ENCODE measurements around the gene PES1.
A peak's percentile ranks its signal among the peaks of the same experiment; 100 is the strongest.
"Not testable (repeated sequence)": the region's sequence is repeated elsewhere in the genome, so short reads cannot be mapped to it uniquely, and the experiment has no call there.

PES1 gene

DNA sequence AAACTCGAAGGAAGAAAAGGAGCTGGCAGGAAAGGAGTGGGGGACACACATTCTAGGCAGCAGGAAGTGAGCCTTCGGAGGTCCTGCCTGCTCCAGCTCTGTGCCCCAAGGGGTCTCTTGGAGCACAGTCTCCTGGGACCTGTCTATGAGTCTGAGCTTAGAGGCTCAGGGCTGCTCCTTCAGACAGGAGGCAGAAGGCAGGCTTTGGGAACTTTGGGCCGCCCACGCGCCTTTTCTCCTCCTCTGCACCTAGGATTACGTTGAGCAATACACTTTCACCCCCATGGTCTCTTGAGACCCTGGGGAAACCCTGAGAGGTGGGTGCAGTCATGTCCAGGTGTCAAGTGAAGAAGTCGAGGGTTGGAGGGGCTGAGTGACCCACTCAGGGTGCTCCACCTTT lies 16.2 kb upstream of the PES1 start:
- DNase-seq = no peak

- DNase-seq = no peak
Measured at GRCh38 chr22:30607300-30607930, 15.7 kb upstream of the PES1 start.

GRCh38 chr22:30606455-30607299 lies 15.0 kb upstream of the PES1 start, which contains the start of gene TCN2:
Gene TCN2, plus strand, starts transcription at chr22:30607174. Its CDS starts 158 bp downstream, at chr22:30607332.
- peak; percentile 27 to 54 for DNase-seq

DNA sequence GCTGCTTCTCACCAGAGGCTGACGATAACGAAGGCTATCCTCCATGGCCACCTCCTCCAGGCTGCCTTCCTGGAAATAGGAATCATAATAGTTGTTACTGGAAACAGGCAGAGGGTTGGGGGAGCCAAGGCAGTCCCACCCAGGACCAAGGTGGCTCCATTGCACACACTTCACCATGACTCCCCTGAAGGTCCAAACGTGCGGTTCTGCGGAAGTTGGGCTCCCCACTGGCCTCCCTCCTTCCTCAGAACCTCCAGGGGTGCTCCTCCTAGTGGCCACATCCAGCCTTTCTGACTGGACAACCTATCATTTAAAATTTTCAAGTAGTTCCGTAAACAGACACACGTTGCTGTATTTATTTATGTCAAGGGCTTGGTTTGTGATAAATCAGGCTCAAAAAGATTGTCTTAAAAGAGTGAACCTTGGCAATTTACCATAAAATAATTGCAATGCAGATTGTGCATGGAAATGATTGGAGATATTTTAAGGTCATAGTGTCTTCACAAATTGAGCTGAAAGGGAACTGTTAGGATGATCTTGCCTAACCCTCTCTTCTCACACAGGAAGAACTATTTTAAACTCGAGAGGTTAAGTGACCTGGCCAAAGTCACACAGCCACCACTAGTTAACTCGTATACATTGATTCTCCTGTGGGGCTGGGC lies 13.9 kb upstream of the PES1 start:
- peak; percentile 53 to 55 for DNase-seq

GRCh38 chr22:30604723-30605122 lies 13.0 kb upstream of the PES1 start:
- no peak for DNase-seq

DNA sequence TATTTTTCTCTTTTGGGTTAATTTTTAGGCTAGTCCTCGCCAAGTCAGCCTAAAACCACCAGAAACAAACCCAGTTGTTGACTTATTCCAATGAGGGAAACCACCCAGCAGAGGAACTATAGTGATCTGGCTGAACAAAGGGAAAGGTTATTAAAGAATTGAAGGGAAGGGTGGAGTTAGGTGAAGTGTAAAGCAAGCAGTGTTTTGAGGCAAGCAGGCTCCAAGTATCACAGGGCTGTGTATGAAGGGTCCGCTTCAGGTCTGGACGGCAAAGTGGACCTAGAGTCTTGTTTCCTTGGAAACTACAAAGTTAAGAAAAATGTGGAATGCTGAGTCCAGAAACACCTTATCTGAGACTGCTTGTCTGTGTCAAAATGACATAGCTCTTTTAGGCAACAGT lies 12.1 kb upstream of the PES1 start:
- DNase-seq = no peak

DNA sequence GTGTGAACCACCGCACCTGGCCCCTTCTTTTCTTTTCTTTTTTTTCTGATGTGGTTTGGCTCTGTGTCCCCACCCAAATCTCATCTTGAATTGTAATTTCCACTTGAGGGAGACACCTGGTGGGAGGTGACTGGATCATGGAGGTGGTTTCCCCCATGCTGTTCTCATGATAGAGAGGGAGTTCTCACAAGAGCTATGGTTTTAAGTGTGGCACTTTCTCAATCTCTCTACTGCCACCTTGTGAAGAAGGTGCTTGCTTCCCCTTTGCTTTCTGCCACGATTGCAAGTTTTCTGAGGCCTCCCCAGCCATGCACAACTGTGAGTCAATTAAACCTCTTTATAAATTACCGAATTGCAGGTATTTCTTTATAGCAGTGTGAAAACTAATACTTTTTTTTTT lies 10.3 kb upstream of the PES1 start:
- peak in 1 of 2 donors; percentile 35 for DNase-seq

DNA sequence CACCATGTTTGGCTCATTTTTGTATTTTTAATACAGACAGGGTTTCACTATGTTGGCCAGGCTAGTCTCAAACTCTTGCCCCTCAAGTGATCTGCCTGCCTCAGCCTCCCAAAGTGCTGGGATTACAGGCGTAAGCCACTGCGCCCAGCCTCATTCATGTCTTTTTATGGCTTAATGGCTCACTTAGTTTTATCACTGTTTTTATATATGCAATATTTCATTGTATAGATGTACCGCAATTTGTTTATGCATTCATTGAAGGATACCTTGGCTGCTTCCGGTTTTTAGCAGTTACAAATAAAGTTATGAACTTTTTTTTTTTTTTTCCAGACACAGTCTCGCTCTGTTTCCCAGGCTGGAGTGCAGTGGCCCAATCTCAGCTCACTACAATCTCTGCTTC lies 9.8 kb upstream of the PES1 start:
- DNase-seq = no peak

- no peak for DNase-seq
Measured at GRCh38 chr22:30600921-30601320, 9.2 kb upstream of the PES1 start.

DNA sequence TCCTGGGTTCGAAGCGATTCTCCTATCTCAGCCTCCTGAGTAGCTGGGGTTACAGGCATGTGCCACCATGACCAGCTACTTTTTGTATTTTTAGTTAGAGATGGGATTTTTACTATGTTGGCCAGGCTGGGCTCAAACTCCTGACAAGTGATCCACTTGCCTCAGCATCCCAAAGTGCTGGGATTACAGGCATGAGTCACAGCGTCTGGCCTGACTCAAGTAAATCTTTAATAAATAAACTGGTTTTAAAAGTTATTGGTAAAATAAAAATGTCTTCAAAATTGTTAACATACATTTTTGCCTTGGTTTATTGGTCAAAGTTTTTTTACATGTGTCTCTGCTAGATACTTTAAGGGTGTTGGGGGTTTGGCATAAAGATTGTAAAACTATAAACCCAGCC lies 7.3 kb upstream of the PES1 start:
- no peak for DNase-seq

DNA sequence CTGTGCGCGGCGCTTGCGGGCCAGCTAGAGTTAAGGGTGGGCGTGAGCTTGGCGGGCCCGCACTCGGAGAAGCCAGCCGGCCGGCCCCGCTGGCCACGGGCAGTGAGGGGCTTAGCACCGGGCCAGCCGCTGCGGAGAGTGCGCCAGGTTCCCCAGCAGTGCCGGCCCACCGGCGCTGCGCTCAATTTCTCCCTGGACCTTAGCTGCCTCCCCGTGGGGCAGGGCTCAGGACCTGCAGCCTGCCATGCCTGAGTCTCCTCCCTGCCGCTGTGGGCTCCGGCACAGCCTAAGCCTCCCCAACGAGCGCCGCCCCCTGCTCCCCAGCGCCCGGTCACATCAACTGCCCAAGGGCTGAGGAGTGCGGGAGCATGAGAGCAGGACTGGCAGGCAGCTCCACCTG lies 5.2 kb upstream of the PES1 start:
- DNase-seq = no peak

GRCh38 chr22:30596199-30596598 lies 4.5 kb upstream of the PES1 start:
- DNase-seq = no peak

DNA sequence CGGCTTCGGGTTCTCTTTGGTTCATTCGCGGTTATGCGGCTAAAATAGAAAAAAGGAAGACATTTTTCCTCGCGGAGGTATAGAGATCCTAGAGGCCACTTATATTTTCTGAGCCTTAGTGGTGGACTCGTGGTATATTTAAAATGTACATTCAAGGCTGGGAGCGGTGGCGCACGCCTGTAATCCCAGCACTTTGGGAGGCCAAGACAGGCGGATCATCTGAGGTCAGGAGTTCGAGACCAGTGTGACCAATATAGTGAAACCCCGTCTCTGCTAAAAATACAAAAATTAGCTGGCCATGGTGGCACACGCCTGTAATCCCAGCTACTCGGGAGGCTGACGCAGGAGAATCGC lies 627 bp upstream of the PES1 start:
- DNase-seq = not testable (repeated sequence)

DNA sequence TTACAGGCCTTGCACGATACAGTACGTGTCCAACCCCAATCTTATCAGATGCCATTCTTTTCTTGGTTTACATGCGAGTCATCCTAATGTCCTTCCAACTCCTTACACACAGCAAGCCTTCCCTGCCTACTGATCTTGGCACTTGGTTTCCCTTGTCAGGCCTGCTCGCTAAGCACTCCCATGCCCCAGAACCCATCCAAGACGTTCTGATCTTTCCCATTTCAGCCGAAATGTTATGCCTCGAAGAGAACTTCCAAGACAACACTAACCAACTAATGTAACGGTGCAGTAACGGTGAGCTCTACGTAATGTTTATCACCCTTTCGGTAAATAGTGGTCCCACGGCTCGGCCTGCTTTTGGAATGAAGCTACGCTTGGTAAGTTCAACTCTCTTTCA lies 521 bp downstream of the PES1 start:
- DNase-seq = no peak

- no peak for DNase-seq
Measured at GRCh38 chr22:30586414-30586813, 5.3 kb downstream of the PES1 start.

GRCh38 chr22:30584441-30584840 lies 7.3 kb downstream of the PES1 start:
- no peak for DNase-seq

DNA sequence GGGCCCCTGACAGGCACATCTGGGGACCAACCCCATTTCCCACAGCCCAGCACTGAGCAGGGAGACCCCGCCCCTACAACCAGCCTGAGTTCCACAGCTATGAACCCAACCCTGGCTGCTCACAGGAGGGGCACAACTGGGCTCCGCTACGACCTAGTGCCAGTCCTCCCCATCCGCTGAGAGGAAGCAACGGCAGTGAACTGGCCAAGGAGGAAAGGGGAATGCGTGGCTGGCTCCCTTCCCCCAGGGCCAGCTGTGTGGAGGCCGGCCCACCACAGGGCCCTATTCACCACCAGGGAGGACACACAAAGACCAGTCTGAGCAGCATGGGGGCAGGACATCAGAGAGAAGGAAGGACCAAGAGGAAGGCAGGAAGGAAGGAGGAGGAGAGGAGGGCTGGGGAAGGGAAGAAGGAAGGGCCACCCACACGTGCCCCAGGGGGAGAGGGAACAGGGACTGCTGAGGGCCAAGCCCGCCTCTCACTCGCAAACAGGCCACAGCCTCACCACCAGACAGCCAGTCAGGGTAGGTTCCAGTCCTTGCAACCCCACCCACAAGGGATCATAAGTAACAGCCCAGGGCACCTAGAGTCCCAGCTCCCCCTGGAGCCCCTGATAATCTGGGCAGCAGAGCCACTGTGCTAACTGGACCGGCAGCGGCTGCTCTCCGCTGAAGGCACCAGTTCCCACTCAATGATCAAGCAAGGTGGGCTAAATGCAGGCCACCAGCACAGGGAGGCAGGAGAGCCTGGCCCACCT lies 8.7 kb downstream of the PES1 start:
- no peak for DNase-seq

- no peak for DNase-seq
Measured at GRCh38 chr22:30582051-30582450, 9.7 kb downstream of the PES1 start.

DNA sequence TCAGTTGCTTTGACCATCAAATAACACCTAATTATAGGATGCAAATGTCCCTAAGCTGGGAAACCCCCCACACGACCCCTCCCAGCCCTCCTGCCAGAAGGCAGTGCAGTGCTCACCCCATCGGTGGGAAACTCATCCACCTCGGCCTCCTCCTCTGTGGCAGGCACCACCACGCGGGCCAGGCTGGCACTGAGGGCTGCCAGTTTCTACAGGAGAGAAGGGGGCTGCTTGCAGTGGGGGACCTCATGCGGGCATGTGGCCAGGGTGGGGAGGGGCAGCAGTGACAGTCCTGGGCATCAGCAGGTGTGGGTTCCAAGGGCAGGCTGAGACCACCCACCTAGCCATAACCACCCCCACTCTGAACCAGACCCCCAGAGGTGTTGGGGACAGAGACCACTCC lies 10.8 kb downstream of the PES1 start:
- DNase-seq = no peak

DNA sequence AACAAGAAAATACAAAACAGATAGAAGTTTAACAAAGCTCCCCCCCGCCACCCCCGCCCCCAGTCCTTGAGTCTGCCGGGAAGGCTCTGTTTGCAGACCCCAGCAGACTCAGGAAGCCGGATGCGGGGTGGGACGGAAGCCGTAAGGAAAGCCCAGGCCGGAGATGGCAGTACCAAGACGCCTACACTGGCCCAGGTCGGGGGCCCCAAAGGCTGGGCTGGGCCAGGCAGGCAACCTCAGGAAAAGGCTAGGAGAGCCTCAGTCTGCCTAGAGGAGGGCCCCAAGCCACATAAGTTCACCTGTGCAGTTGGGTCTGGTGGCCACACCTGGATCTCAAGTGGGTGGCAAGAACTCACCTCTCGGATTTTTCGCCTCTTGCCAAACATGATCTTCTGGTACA lies 13.2 kb downstream of the PES1 start:
- DNase-seq = no peak

- no peak for DNase-seq
Measured at GRCh38 chr22:30575859-30576258, 15.9 kb downstream of the PES1 start.

DNA sequence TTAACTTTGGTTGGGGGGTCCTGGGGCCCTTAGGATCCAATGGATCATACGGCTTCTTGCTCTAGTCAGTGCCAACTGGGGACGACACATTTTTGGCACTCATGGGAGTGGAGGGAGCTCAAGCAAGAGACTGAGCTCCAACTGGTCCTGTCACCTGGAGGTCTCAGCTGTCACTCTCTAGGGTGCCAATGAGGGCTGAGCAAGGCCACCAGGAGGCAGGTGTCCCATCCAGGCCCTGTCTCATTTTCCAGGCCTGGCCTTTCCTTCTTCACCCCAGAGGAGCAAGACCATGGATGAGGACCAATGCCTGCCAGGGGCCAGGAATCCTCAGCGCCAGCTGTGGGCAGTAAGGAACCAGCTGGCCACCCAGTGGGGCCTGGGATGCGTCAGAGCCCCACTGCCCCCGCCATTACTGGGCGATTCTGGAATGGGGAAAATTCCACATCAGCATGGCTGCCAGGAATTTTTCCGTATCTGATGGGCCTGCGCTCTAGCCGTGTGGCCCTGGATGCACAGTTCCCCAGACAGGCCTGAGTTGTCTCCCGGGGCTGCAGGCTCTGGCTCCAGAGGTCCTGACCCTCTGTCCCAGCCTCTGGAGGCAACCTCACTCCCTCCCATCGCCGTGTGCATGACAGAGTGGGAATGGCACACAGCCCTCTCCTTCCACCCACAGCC lies 16.6 kb downstream of the PES1 start:
- no peak for DNase-seq

All from CD4-positive, alpha-beta T cell treated with Interleukin-4 for 1 hour (primary cell).